HCT116 (cell line): ENCODE results near the gene SH3PXD2A. TPM values are rescaled to one million over a fixed set of nuclear protein-coding genes. Genes with fewer than 3 reads are reported as not detected.
A peak's percentile ranks its signal among the peaks of the same experiment; 100 is the strongest.

Source experiments
- ATAC-seq: fragments of 200-7000 bp; cut with Tn5 transposase; 2 replicates; pipeline ENCODE4 v1.9.1; 2020; ENCODE audit warnings: mild to moderate bottlenecking, moderate library complexity
- BruUV-seq: library from RNA; stranded (reverse); fragments of 400-500 nt; replicated peaks from 2 replicates; lab custom pipeline; 2021; lab: Mats Ljungman, UMichigan
- CTCF ChIA-PET: fragments of 300-600 bp; sonication (Branson Sonifier 250); formaldehyde crosslinking; loops from one replicate; lab custom pipeline; 2021; ENCODE audit warnings: antibody characterized with exemption; lab: Charles Lee
- POLR2A ChIA-PET: fragments of 300-600, 350-600 bp; sonication (Branson Sonifier 250); formaldehyde crosslinking; loops from one replicate; lab custom pipeline; 2021; ENCODE audit warnings: antibody characterized with exemption; lab: Charles Lee
- RAD21 ChIA-PET, 2 experiments: fragments of 300-600 bp; sonication (Branson Sonifier 250); formaldehyde crosslinking; loops; one replicate each; lab custom pipeline; 2023; ENCODE audit warnings: low total read pairs in 2 of 2; ENCODE audit not compliant: uncharacterized antibody in 2 of 2, unreplicated experiment in 2 of 2, low non-redundant PET in 1 of 2; lab: Charles Lee
- DNase-seq: peaks from one replicate; pipeline ENCODE4 v3.0.0-alpha.2; 2010; ENCODE audit warnings: low read depth, low spot score
- H2AFZ ChIP-seq: fragments of 200-600 bp; shearing (Covaris generic), sonication (generic); 2 replicates; pipeline ENCODE4 v1.6.1; 2017; ENCODE audit warnings: low read depth, mixed run types, mixed read lengths, antibody characterized with exemption, low read length; ENCODE audit not compliant: poor library complexity, severe bottlenecking
- H3K27ac ChIP-seq: 2 replicates; pipeline ENCODE4 v1.5.1; 2012; ENCODE audit warnings: low read depth, low read length
- H3K27me3 ChIP-seq: fragments of 200-600 bp; sonication (generic); 2 replicates; pipeline ENCODE4 v1.6.1; 2016; ENCODE audit warnings: mixed run types, low read length, mixed read lengths; ENCODE audit not compliant: insufficient read depth
- H3K36me3 ChIP-seq, 2 experiments: fragments of 200-500 bp in 1 of 2; fragments of 200-600 bp in 1 of 2; sonication (Bioruptor generic) in 1 of 2; sonication (generic) in 1 of 2; 2 replicates each; pipeline versions ENCODE4 v1.5.1 to v1.6.1; 2014 to 2016; ENCODE audit warnings: low read length in 2 of 2, inconsistent platforms in 1 of 2, mixed read lengths in 1 of 2, mixed run types in 1 of 2; ENCODE audit not compliant: insufficient read depth in 2 of 2, control insufficient read depth in 1 of 2
- H3K4me1 ChIP-seq, 2 experiments: fragments of 200-600 bp in 1 of 2; sonication (generic) in 1 of 2; 2 replicates each; pipeline versions ENCODE4 v1.5.1 to v1.6.1; 2012 to 2017; ENCODE audit warnings: low read length in 2 of 2, inconsistent platforms in 1 of 2, mild to moderate bottlenecking in 1 of 2, mixed read lengths in 1 of 2, mixed run types in 1 of 2, moderate library complexity in 1 of 2; ENCODE audit not compliant: insufficient read depth in 2 of 2, control insufficient read depth in 1 of 2
- H3K4me2 ChIP-seq: fragments of 200-600 bp; sonication (generic); 2 replicates; pipeline ENCODE4 v1.6.1; 2017; ENCODE audit warnings: mixed run types, low read length, mixed read lengths
- H3K4me3 ChIP-seq, 2 experiments: fragments of 200-600 bp in 1 of 2; sonication (generic) in 1 of 2; replicated peaks in 1 of 2; 2 replicates each; pipeline ENCODE4 v1.5.1; 2011 to 2016; ENCODE audit warnings: low read length in 2 of 2, control low read depth in 1 of 2, low read depth in 1 of 2, mild to moderate bottlenecking in 1 of 2, mixed read lengths in 1 of 2, mixed run types in 1 of 2
- H3K79me2 ChIP-seq: fragments of 200-600 bp; sonication (generic); 2 replicates; pipeline ENCODE4 v1.6.1; 2017; ENCODE audit warnings: mild to moderate bottlenecking, mixed run types, low read length, moderate library complexity, mixed read lengths; ENCODE audit not compliant: insufficient read depth
- H3K9ac ChIP-seq: fragments of 200-600 bp; sonication (generic); 2 replicates; pipeline ENCODE4 v1.6.1; 2016; ENCODE audit warnings: low read length, mixed read lengths
- H3K9me2 ChIP-seq: fragments of 200-600 bp; sonication (generic), shearing (Covaris generic); 2 replicates; pipeline ENCODE4 v1.6.1; 2017; ENCODE audit warnings: mixed run types, mild to moderate bottlenecking, moderate library complexity; ENCODE audit not compliant: insufficient read depth
- H3K9me3 ChIP-seq, 2 experiments: fragments of 200-500 bp in 1 of 2; fragments of 200-600 bp in 1 of 2; sonication (Bioruptor generic) in 1 of 2; sonication (generic) in 1 of 2; 2 replicates each; pipeline ENCODE4 v1.6.1; 2014 to 2017; ENCODE audit warnings: low read length in 2 of 2, mixed read lengths in 2 of 2, inconsistent platforms in 1 of 2, low read depth in 1 of 2, mild to moderate bottlenecking in 1 of 2, mixed run types in 1 of 2, moderate library complexity in 1 of 2; ENCODE audit not compliant: control insufficient read depth in 1 of 2, insufficient read depth in 1 of 2
- H4K20me1 ChIP-seq: fragments of 200-600 bp; sonication (generic), shearing (Covaris generic); 2 replicates; pipeline ENCODE4 v1.6.1; 2017; ENCODE audit warnings: mixed run types, mild to moderate bottlenecking, moderate library complexity; ENCODE audit not compliant: insufficient read depth
- ATF3 ChIP-seq: IDR thresholded peaks from 2 replicates; pipeline ENCODE4 v1.6.1; 2012
- CEBPB ChIP-seq: IDR thresholded peaks from 2 replicates; pipeline ENCODE4 v1.6.1; 2012; ENCODE audit warnings: low read depth
- ELF1 ChIP-seq: IDR thresholded peaks from 2 replicates; pipeline ENCODE4 v1.6.1; 2012; ENCODE audit warnings: low read depth, borderline replicate concordance
- EZH2 ChIP-seq: fragments of 200-600 bp; sonication (generic); IDR thresholded peaks from 2 replicates; pipeline ENCODE4 v1.6.1; 2017; ENCODE audit warnings: antibody characterized with exemption, mixed run types
- EZH2phosphoT487 ChIP-seq: fragments of 200-600 bp; IDR thresholded peaks from 2 replicates; pipeline ENCODE4 v1.6.1; 2018; ENCODE audit warnings: antibody characterized with exemption, borderline replicate concordance
- FOSL1 ChIP-seq: IDR thresholded peaks from 2 replicates; pipeline ENCODE4 v1.6.1; 2012; ENCODE audit warnings: low read depth
- JUND ChIP-seq: IDR thresholded peaks from 2 replicates; pipeline ENCODE4 v1.6.1; 2012
- MAX ChIP-seq: IDR thresholded peaks from 2 replicates; pipeline ENCODE4 v1.6.1; 2012
- POLR2A ChIP-seq: IDR thresholded peaks from 2 replicates; pipeline ENCODE4 v1.7.0; 2011; ENCODE audit warnings: borderline replicate concordance; ENCODE audit not compliant: insufficient read depth, insufficient read length; ENCODE audit errors: extremely low read depth
- RAD21 ChIP-seq: IDR thresholded peaks from 2 replicates; pipeline ENCODE4 v1.6.1; 2012; ENCODE audit warnings: low read depth, mild to moderate bottlenecking
- SIN3A ChIP-seq: IDR thresholded peaks from 2 replicates; pipeline ENCODE4 v1.6.1; 2012; ENCODE audit warnings: low read depth
- SP1 ChIP-seq: IDR thresholded peaks from 2 replicates; pipeline ENCODE4 v1.6.1; 2012; ENCODE audit warnings: low read depth
- SRF ChIP-seq: IDR thresholded peaks from 2 replicates; pipeline ENCODE4 v1.6.1; 2012; ENCODE audit warnings: low read depth
- YY1 ChIP-seq: IDR thresholded peaks from 2 replicates; pipeline ENCODE4 v1.6.1; 2011; ENCODE audit warnings: low read length, low read depth, moderate library complexity, mild to moderate bottlenecking; ENCODE audit not compliant: insufficient replicate concordance; ENCODE audit errors: extremely low read depth
- ZFX ChIP-seq: fragments of 450-650 bp; IDR thresholded peaks from 2 replicates; pipeline ENCODE4 v1.6.1; 2017
- ZNF274 ChIP-seq: fragments of 200-500 bp; sonication (Bioruptor generic); IDR thresholded peaks from 2 replicates; pipeline ENCODE4 v1.6.1; 2014; ENCODE audit warnings: mild to moderate bottlenecking, low read depth, low read length, inconsistent platforms
- intact Hi-C: fragments of 100-400 bp; cut with micrococcal nuclease; formaldehyde crosslinking; loops from 2 replicates; pipeline ENCODE4 v1.10.0; 2022
- total RNA-seq: library from RNA; stranded (reverse); gene quantifications from one replicate; pipeline ENCODE4 v1.2.1, GENCODE V29; 2021; ENCODE audit not compliant: unreplicated experiment

The SH3PXD2A gene
- total RNA-seq, 1 experiment from 2014 or later, result 8.7 TPM

GRCh38 chr10:103555712-103556111 lies 299.7 kb downstream of the SH3PXD2A start:
- TF ChIP-seq EZH2phosphoT487 (no peak), JUND (no peak), ZNF274 (no peak), SIN3A (no peak), CEBPB (no peak), YY1 (no peak)
- no peaks in the 10 kb centered on the region for H3K36me3 ChIP-seq
- peaks cover 5% of the 10 kb centered on the region; the same call in 1 of the 2 replicates for H3K27me3 ChIP-seq
- POLR2A ChIA-PET, result no interaction called here
- DNase-seq (no peak), ATAC-seq (no peak)
- CTCF ChIA-PET, result interaction anchor here (1.0 kb wide), 1 partner anchor 9 kb away, joined by 4 read pairs; no protein-coding TSS in a partner anchor
- no peaks in the 10 kb centered on the region for H4K20me1 ChIP-seq
- peaks cover 0 to 10% of the 10 kb centered on the region in 2 experiments; a peak in 1 of 4 replicates for H3K4me1 ChIP-seq
- BruUV-seq, result no TSS peak
- peak overlapping the region; percentile 63 for H3K4me2 ChIP-seq
- H3K9me3 ChIP-seq, result no peaks in the 10 kb centered on the region
- H3K79me2 ChIP-seq, result no peaks in the 10 kb centered on the region
- H2AFZ ChIP-seq, result no peak overlapping the region
- H3K27ac ChIP-seq, result no peak overlapping the region
- peak overlapping the region; percentile 31 to 47 for H3K4me3 ChIP-seq
- RAD21 ChIA-PET, result no interaction called here
- intact Hi-C loops, result no loop called here
- no peaks in the 10 kb centered on the region for H3K9me2 ChIP-seq
- H3K9ac ChIP-seq, result peak overlapping the region; percentile 37; the same call in 1 of the 2 replicates

GRCh38 chr10:103555325-103555649 lies 300.1 kb downstream of the SH3PXD2A start:
- H3K9me3 ChIP-seq, result no peaks in the 10 kb centered on the region
- no peak overlapping the region for H3K27ac ChIP-seq
- CTCF ChIA-PET, result no interaction called here
- POLR2A ChIA-PET, result no interaction called here
- DNase-seq (no peak), ATAC-seq (no peak)
- TF ChIP-seq SP1, result no peak
- TF ChIP-seq JUND, result no peak
- no peak for TF ChIP-seq FOSL1
- no peak for TF ChIP-seq SIN3A
- TF ChIP-seq EZH2phosphoT487, result no peak
- no peak for TF ChIP-seq RAD21
- no peak for TF ChIP-seq EZH2
- TF ChIP-seq ELF1, result no peak
- no peak for TF ChIP-seq SRF
- TF ChIP-seq ZNF274, result no peak
- TF ChIP-seq POLR2A, result no peak
- no peak for TF ChIP-seq ATF3
- no peak for TF ChIP-seq MAX
- TF ChIP-seq ZFX, result no peak
- peak overlapping the region; percentile 63 for H3K4me2 ChIP-seq
- intact Hi-C loops, result no loop called here
- H3K4me3 ChIP-seq, result peak overlapping the region; percentile 31 to 47
- BruUV-seq, result no TSS peak
- H3K4me1 ChIP-seq, result peaks cover 0 to 10% of the 10 kb centered on the region in 2 experiments; a peak in 1 of 4 replicates
- H3K36me3 ChIP-seq, result no peaks in the 10 kb centered on the region
- H4K20me1 ChIP-seq, result no peaks in the 10 kb centered on the region
- peak overlapping the region; percentile 37; the same call in 1 of the 2 replicates for H3K9ac ChIP-seq
- no peaks in the 10 kb centered on the region for H3K9me2 ChIP-seq
- no peaks in the 10 kb centered on the region for H3K79me2 ChIP-seq
- RAD21 ChIA-PET, result no interaction called here
- peaks cover 4% of the 10 kb centered on the region; the same call in 1 of the 2 replicates for H3K27me3 ChIP-seq
- no peak overlapping the region for H2AFZ ChIP-seq
